HepG2 (cell line): ENCODE measurements around the gene C1orf74. TPM values are rescaled to one million over a fixed set of nuclear protein-coding genes. Genes with fewer than 3 reads are reported as not detected.

Experiments
- CENPBD1 ChIP-seq: sonication (generic); formaldehyde crosslinking; IDR thresholded peaks from 2 replicates; pipeline ENCODE4 v1.8.0; 2022; ENCODE audit warnings: missing genetic modification reagents, low read depth, mild to moderate bottlenecking, borderline replicate concordance
- CREM ChIP-seq, 2 experiments: sonication (generic) in 1 of 2; formaldehyde crosslinking in 1 of 2; IDR thresholded peaks; 2 replicates each; pipeline versions ENCODE4 v1.4.0 to v1.6.1; 2016 to 2020; ENCODE audit warnings: antibody characterized with exemption in 1 of 2, mild to moderate bottlenecking in 1 of 2, missing genetic modification reagents in 1 of 2
- DNMT1 ChIP-seq: sonication (generic); formaldehyde crosslinking; IDR thresholded peaks from 2 replicates; pipeline ENCODE4 v1.5.1; 2020; ENCODE audit warnings: mild to moderate bottlenecking, missing genetic modification reagents
- DPF2 ChIP-seq: sonication (generic); formaldehyde crosslinking; IDR thresholded peaks from 2 replicates; pipeline ENCODE4 v1.4.0; 2020; ENCODE audit warnings: mild to moderate bottlenecking, low read depth, missing genetic modification reagents, borderline replicate concordance
- FOSL2 ChIP-seq: sonication (generic); formaldehyde crosslinking; IDR thresholded peaks from 2 replicates; pipeline ENCODE4 v1.4.0; 2020; ENCODE audit warnings: missing genetic modification reagents
- GATAD2A ChIP-seq: IDR thresholded peaks from 2 replicates; pipeline ENCODE4 v1.6.1; 2016
- GFI1 ChIP-seq: sonication (generic); formaldehyde crosslinking; IDR thresholded peaks from 2 replicates; pipeline ENCODE4 v1.5.0; 2020; ENCODE audit warnings: missing genetic modification reagents, mild to moderate bottlenecking, borderline replicate concordance
- HIVEP1 ChIP-seq: sonication (generic); formaldehyde crosslinking; IDR thresholded peaks from 2 replicates; pipeline ENCODE4 v1.4.0; 2020; ENCODE audit warnings: mild to moderate bottlenecking, missing genetic modification reagents
- NCOA1 ChIP-seq: sonication (generic); formaldehyde crosslinking; IDR thresholded peaks from 2 replicates; pipeline ENCODE4 v1.9.0; 2021; ENCODE audit warnings: missing genetic modification reagents
- PAF1 ChIP-seq: IDR thresholded peaks from 2 replicates; pipeline ENCODE4 v1.6.1; 2016; ENCODE audit warnings: missing genetic modification reagents, missing compliant biosample characterization
- POLR2AphosphoS5 ChIP-seq: IDR thresholded peaks from 2 replicates; pipeline ENCODE4 v1.6.1; 2012; ENCODE audit warnings: low read depth, low read length
- SRY ChIP-seq: sonication (generic); formaldehyde crosslinking; IDR thresholded peaks from 2 replicates; pipeline ENCODE4 v1.8.0; 2022; ENCODE audit warnings: mild to moderate bottlenecking, missing genetic modification reagents
- XRCC5 ChIP-seq: fragments of 200-400 bp; formaldehyde crosslinking; optimal IDR thresholded peaks from 2 replicates; pipeline ENCODE3; 2017; ENCODE audit warnings: mild to moderate bottlenecking, low read length
- ZFP1 ChIP-seq: IDR thresholded peaks from 2 replicates; pipeline ENCODE4 v1.6.1; 2016
- ZNF333 ChIP-seq: sonication (generic); formaldehyde crosslinking; IDR thresholded peaks from 2 replicates; pipeline ENCODE4 v1.4.0; 2020; ENCODE audit warnings: mild to moderate bottlenecking, missing genetic modification reagents, borderline replicate concordance
- ZNF468 ChIP-seq: sonication (generic); formaldehyde crosslinking; IDR thresholded peaks from 2 replicates; pipeline ENCODE4 v1.8.0; 2022; ENCODE audit warnings: mild to moderate bottlenecking, moderate library complexity, missing genetic modification reagents
- ZNF530 ChIP-seq: sonication (generic); formaldehyde crosslinking; IDR thresholded peaks from 2 replicates; pipeline ENCODE4 v1.5.0; 2020; ENCODE audit warnings: low read depth, mild to moderate bottlenecking, missing genetic modification reagents
- ZNF543 ChIP-seq: sonication (generic); formaldehyde crosslinking; IDR thresholded peaks from 2 replicates; pipeline ENCODE4 v1.4.0; 2020; ENCODE audit warnings: mild to moderate bottlenecking, missing genetic modification reagents
- ZNF672 ChIP-seq: sonication (generic); formaldehyde crosslinking; IDR thresholded peaks from 2 replicates; pipeline ENCODE4 v1.8.1; 2022; ENCODE audit warnings: missing genetic modification reagents
- ZNF720 ChIP-seq: sonication (generic); formaldehyde crosslinking; IDR thresholded peaks from 2 replicates; pipeline ENCODE4 v1.4.0; 2020; ENCODE audit warnings: missing genetic modification reagents
- ZNF816 ChIP-seq: sonication (generic); formaldehyde crosslinking; IDR thresholded peaks from 2 replicates; pipeline ENCODE4 v1.8.0; 2022; ENCODE audit warnings: missing genetic modification reagents, mild to moderate bottlenecking, borderline replicate concordance
- ZSCAN12 ChIP-seq: sonication (generic); formaldehyde crosslinking; IDR thresholded peaks from 2 replicates; pipeline ENCODE4 v1.9.0; 2021; ENCODE audit warnings: mild to moderate bottlenecking, missing genetic modification reagents
- polyA plus RNA-seq, 8 experiments: library from polyadenylated mRNA; depleted of rRNA in 3 of 8; stranded (reverse) in 7 of 8; unstranded in 1 of 8; fragments of >200 nt; fragmentation: Illumina TruSeq in 4 of 8; extraction: Trizol in 4 of 8; gene quantifications; 2 replicates each; pipeline versions ENCODE4 v1.2.1 to v1.2.3, GENCODE V29; 2011 to 2016; ENCODE audit warnings: low read depth in 4 of 8, missing spikeins in 1 of 8, mixed read lengths in 1 of 8; ENCODE audit not compliant: insufficient read depth in 1 of 8
- total RNA-seq, 5 experiments: library from RNA; depleted of rRNA; stranded (reverse); fragments of >200 nt; fragmentation: Illumina TruSeq; extraction: Trizol; gene quantifications; 2 replicates each; pipeline ENCODE4 v1.2.3, GENCODE V29; 2016; ENCODE audit warnings: low read depth in 1 of 5
- TF ChIP-seq, protein P1 (sequence below): IDR thresholded peaks from 2 replicates; pipeline ENCODE4 v1.4.0; 2020; ENCODE audit warnings: mild to moderate bottlenecking, missing genetic modification reagents
- TF ChIP-seq, protein P2 (sequence below): sonication (generic); formaldehyde crosslinking; conservative IDR thresholded peaks from 2 replicates; pipeline ENCODE4 v1.4.0; 2020; ENCODE audit warnings: missing genetic modification reagents
- TF ChIP-seq, protein P3 (sequence below): sonication (generic); formaldehyde crosslinking; IDR thresholded peaks from 2 replicates; pipeline ENCODE4 v1.8.0; 2022; ENCODE audit warnings: mild to moderate bottlenecking, missing genetic modification reagents, borderline replicate concordance

Gene C1orf74
- total and polyA plus RNA-seq, 2 of the 13 experiments (the other 11 are each of a cell fraction or from before 2014, with no cell fraction given), result 0.33 to 0.71 TPM

- TF ChIP-seq DPF2 (CRISPR knock-in tag) (no peak), CREM (IDR thresholded peaks at IDR 0.05) (peak; percentile 89), CREM (CRISPR knock-in tag; IDR thresholded peaks at IDR 0.05) (peak; percentile 60; the same call in 1 of the 2 replicates), ZSCAN12 (CRISPR knock-in tag) (no peak), XRCC5 (peak; percentile 58), ZNF720 (CRISPR knock-in tag) (no peak), ZNF333 (no peak), ZNF530 (CRISPR knock-in tag) (no peak), DNMT1 (CRISPR knock-in tag) (no peak), GATAD2A (CRISPR knock-in tag) (no peak; the same call in 1 of the 2 replicates), POLR2AphosphoS5 (peak; percentile 68), HIVEP1 (no peak), SRY (CRISPR knock-in tag) (no peak), ZNF543 (0 out of 2 replicates have a peak, but pooled peaks have one; percentile 36), ZNF468 (CRISPR knock-in tag) (no peak), GFI1 (CRISPR knock-in tag) (no peak), ZNF816 (CRISPR knock-in tag) (no peak), FOSL2 (CRISPR knock-in tag) (peak; percentile 43; the same call in 1 of the 2 replicates), ZFP1 (CRISPR knock-in tag) (0 out of 2 replicates have a peak, but pooled peaks have one; percentile 35), PAF1 (CRISPR knock-in tag) (no peak), ZNF672 (CRISPR knock-in tag) (no peak), NCOA1 (CRISPR knock-in tag) (no peak), CENPBD1 (no peak)
- TF ChIP-seq, protein P1, sequence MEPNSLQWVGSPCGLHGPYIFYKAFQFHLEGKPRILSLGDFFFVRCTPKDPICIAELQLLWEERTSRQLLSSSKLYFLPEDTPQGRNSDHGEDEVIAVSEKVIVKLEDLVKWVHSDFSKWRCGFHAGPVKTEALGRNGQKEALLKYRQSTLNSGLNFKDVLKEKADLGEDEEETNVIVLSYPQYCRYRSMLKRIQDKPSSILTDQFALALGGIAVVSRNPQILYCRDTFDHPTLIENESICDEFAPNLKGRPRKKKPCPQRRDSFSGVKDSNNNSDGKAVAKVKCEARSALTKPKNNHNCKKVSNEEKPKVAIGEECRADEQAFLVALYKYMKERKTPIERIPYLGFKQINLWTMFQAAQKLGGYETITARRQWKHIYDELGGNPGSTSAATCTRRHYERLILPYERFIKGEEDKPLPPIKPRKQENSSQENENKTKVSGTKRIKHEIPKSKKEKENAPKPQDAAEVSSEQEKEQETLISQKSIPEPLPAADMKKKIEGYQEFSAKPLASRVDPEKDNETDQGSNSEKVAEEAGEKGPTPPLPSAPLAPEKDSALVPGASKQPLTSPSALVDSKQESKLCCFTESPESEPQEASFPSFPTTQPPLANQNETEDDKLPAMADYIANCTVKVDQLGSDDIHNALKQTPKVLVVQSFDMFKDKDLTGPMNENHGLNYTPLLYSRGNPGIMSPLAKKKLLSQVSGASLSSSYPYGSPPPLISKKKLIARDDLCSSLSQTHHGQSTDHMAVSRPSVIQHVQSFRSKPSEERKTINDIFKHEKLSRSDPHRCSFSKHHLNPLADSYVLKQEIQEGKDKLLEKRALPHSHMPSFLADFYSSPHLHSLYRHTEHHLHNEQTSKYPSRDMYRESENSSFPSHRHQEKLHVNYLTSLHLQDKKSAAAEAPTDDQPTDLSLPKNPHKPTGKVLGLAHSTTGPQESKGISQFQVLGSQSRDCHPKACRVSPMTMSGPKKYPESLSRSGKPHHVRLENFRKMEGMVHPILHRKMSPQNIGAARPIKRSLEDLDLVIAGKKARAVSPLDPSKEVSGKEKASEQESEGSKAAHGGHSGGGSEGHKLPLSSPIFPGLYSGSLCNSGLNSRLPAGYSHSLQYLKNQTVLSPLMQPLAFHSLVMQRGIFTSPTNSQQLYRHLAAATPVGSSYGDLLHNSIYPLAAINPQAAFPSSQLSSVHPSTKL (CRISPR knock-in tag), result 0 out of 2 replicates have a peak, but pooled peaks have one; percentile 14
- TF ChIP-seq, protein P2, sequence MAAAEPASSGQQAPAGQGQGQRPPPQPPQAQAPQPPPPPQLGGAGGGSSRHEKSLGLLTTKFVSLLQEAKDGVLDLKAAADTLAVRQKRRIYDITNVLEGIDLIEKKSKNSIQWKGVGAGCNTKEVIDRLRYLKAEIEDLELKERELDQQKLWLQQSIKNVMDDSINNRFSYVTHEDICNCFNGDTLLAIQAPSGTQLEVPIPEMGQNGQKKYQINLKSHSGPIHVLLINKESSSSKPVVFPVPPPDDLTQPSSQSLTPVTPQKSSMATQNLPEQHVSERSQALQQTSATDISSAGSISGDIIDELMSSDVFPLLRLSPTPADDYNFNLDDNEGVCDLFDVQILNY, result no peak
- TF ChIP-seq, protein P3, sequence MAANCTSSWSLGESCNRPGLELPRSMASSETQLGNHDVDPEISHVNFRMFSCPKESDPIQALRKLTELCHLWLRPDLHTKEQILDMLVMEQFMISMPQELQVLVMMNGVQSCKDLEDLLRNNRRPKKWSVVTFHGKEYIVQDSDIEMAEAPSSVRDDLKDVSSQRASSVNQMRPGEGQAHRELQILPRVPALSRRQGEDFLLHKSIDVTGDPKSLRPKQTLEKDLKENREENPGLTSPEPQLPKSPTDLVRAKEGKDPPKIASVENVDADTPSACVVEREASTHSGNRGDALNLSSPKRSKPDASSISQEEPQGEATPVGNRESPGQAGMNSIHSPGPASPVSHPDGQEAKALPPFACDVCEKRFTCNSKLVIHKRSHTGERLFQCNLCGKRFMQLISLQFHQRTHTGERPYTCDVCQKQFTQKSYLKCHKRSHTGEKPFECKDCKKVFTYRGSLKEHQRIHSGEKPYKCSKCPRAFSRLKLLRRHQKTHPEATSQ (CRISPR knock-in tag), result no peak
These were observed at the start of gene C1orf74 (continued) for GRCh38 chr1:209784265-209785169.
